ENCODE data around the gene GCN1. TPM values are rescaled to one million over a fixed set of nuclear protein-coding genes. Genes with fewer than 3 reads are reported as not detected.
"Not testable (repeated sequence)": the region's sequence is repeated elsewhere in the genome, so short reads cannot be mapped to it uniquely, and the experiment has no call there.

Gene GCN1
- total RNA-seq, 1 donor from 2014 or later: 134 TPM

GRCh38 chr12:120215766-120216735 lies 21.5 kb upstream of the GCN1 start:
- H3K27me3 Mint-ChIP-seq (ENCODE audit: low read depth): no peaks in the 10 kb centered on the region
- no peak for DNase-seq (ENCODE audit: low spot score in 2 of 2, unreplicated experiment in 2 of 2)
- no peak overlapping the region for H3K4me3 Mint-ChIP-seq
- H3K27ac Mint-ChIP-seq: no peak overlapping the region
- peaks cover 38% of the 10 kb centered on the region for H3K36me3 Mint-ChIP-seq
- H3K9me3 Mint-ChIP-seq: no peaks in the 10 kb centered on the region
- no peak for TF ChIP-seq CTCF (IDR thresholded peaks at IDR 0.05; ENCODE audit: unreplicated experiment)
- H3K4me1 Mint-ChIP-seq: no peaks in the 10 kb centered on the region

GRCh38 chr12:120215357-120215735 lies 20.8 kb upstream of the GCN1 start:
- Mint-ChIP-seq H3K27me3 (ENCODE audit: low read depth) (no peaks in the 10 kb centered on the region), H3K36me3 (peaks cover 34% of the 10 kb centered on the region), H3K4me3 (no peak overlapping the region), H3K27ac (no peak overlapping the region), H3K4me1 (no peaks in the 10 kb centered on the region), H3K9me3 (no peaks in the 10 kb centered on the region)
- TF ChIP-seq CTCF (IDR thresholded peaks at IDR 0.05; ENCODE audit: unreplicated experiment): no peak
- DNase-seq (ENCODE audit: low spot score in 2 of 2, unreplicated experiment in 2 of 2): no peak

- H3K9me3 Mint-ChIP-seq: no peaks in the 10 kb centered on the region
- DNase-seq (ENCODE audit: low spot score in 2 of 2, unreplicated experiment in 2 of 2): no peak
- peaks cover 30% of the 10 kb centered on the region for H3K36me3 Mint-ChIP-seq
- H3K4me3 Mint-ChIP-seq: no peak overlapping the region
- H3K27ac Mint-ChIP-seq: no peak overlapping the region
- no peaks in the 10 kb centered on the region for H3K4me1 Mint-ChIP-seq
- no peaks in the 10 kb centered on the region for H3K27me3 Mint-ChIP-seq (ENCODE audit: low read depth)
- no peak for TF ChIP-seq CTCF (IDR thresholded peaks at IDR 0.05; ENCODE audit: unreplicated experiment)
Observed at GRCh38 chr12:120214626-120215356, 20.3 kb upstream of the GCN1 start.

- no peaks in the 10 kb centered on the region for H3K27me3 Mint-ChIP-seq (ENCODE audit: low read depth)
- no peaks in the 10 kb centered on the region for H3K9me3 Mint-ChIP-seq
- no peak for TF ChIP-seq CTCF (IDR thresholded peaks at IDR 0.05; ENCODE audit: unreplicated experiment)
- H3K36me3 Mint-ChIP-seq: peaks cover 29% of the 10 kb centered on the region
- H3K4me1 Mint-ChIP-seq: no peaks in the 10 kb centered on the region
- H3K4me3 Mint-ChIP-seq: no peak overlapping the region
- no peak overlapping the region for H3K27ac Mint-ChIP-seq
- DNase-seq (ENCODE audit: low spot score in 2 of 2, unreplicated experiment in 2 of 2): no peak
Observed at GRCh38 chr12:120213758-120214157, 19.2 kb upstream of the GCN1 start.

- H3K36me3 Mint-ChIP-seq: peaks cover 26% of the 10 kb centered on the region
- H3K27me3 Mint-ChIP-seq (ENCODE audit: low read depth); H3K4me3 Mint-ChIP-seq; DNase-seq (ENCODE audit: low spot score in 2 of 2, unreplicated experiment in 2 of 2); H3K4me1 Mint-ChIP-seq; H3K9me3 Mint-ChIP-seq; H3K27ac Mint-ChIP-seq: not testable (repeated sequence)
Observed at GRCh38 chr12:120213182-120213581, 18.7 kb upstream of the GCN1 start.

GRCh38 chr12:120212301-120212700 lies 17.8 kb upstream of the GCN1 start:
- H3K9me3 Mint-ChIP-seq: no peaks in the 10 kb centered on the region
- H3K4me3 Mint-ChIP-seq: no peak overlapping the region
- H3K4me1 Mint-ChIP-seq: no peaks in the 10 kb centered on the region
- no peak for DNase-seq (ENCODE audit: low spot score in 2 of 2, unreplicated experiment in 2 of 2)
- H3K36me3 Mint-ChIP-seq: peaks cover 31% of the 10 kb centered on the region
- no peak overlapping the region for H3K27ac Mint-ChIP-seq
- TF ChIP-seq CTCF (IDR thresholded peaks at IDR 0.05; ENCODE audit: unreplicated experiment): no peak
- H3K27me3 Mint-ChIP-seq (ENCODE audit: low read depth): no peaks in the 10 kb centered on the region
